Ishikawa (cell line): ENCODE data around the gene CTTN.

ENCODE experiments used
- CEBPB ChIP-seq: IDR thresholded peaks from 2 replicates; pipeline ENCODE4 v1.6.1; 2012
- CREB1 ChIP-seq: IDR thresholded peaks from 2 replicates; pipeline ENCODE4 v1.6.1; 2012; ENCODE audit warnings: low read depth
- EGR1 ChIP-seq: IDR thresholded peaks from 2 replicates; pipeline ENCODE4 v1.6.1; 2012
- EP300 ChIP-seq: IDR thresholded peaks from 2 replicates; pipeline ENCODE4 v1.6.1; 2012; ENCODE audit warnings: borderline replicate concordance
- FOXM1 ChIP-seq: IDR thresholded peaks from 2 replicates; pipeline ENCODE4 v1.6.1; 2012; ENCODE audit warnings: low read depth, borderline replicate concordance
- NFIC ChIP-seq: IDR thresholded peaks from 2 replicates; pipeline ENCODE4 v1.6.1; 2012
- RAD21 ChIP-seq: IDR thresholded peaks from 2 replicates; pipeline ENCODE4 v1.6.1; 2012; ENCODE audit warnings: low read depth
- TAF1 ChIP-seq: IDR thresholded peaks from 2 replicates; pipeline ENCODE4 v1.6.1; 2012; ENCODE audit warnings: low read depth, mild to moderate bottlenecking
- TCF12 ChIP-seq: IDR thresholded peaks from 2 replicates; pipeline ENCODE4 v1.6.1; 2012; ENCODE audit warnings: low read depth
- TEAD4 ChIP-seq: IDR thresholded peaks from 2 replicates; pipeline ENCODE4 v1.6.1; 2012
- USF1 ChIP-seq: IDR thresholded peaks from 2 replicates; pipeline ENCODE4 v1.6.1; 2012
- YY1 ChIP-seq: IDR thresholded peaks from 2 replicates; pipeline ENCODE4 v1.6.1; 2012; ENCODE audit warnings: low read depth
- ZBTB7A ChIP-seq: IDR thresholded peaks from 2 replicates; pipeline ENCODE4 v1.6.1; 2012; ENCODE audit warnings: low read depth
- TF ChIP-seq, protein P1 (sequence below): IDR thresholded peaks from 2 replicates; pipeline ENCODE4 v1.6.1; 2012; ENCODE audit warnings: low read depth, mild to moderate bottlenecking
- TF ChIP-seq, protein P2 (sequence below): IDR thresholded peaks from 2 replicates; pipeline ENCODE4 v1.6.1; 2012

The CTTN gene

DNA sequence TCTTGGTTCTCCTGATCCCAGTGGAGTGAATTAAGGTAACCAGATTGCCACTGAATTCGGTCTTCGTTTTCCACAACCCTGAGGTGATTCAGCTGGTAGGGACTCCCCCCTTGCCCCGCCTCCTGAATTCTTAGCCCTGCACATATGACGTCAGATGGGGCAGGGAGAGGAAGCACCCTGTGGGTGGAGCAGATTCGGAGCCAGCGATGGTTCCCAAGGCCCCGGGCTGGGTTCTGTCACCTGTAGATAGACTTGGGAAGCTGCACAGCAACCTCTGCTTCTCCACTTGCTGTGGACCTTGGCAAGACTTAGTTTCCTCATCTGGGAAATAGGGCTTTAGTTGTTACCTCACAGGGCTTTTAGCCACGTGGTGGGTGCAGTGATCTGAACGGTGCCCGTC, 67.8 kb downstream of the CTTN start:
- no peak for TF ChIP-seq EP300
- 0 out of 2 replicates have a peak, but pooled peaks have one; percentile 12 for TF ChIP-seq TEAD4
- TF ChIP-seq CREB1: 0 out of 2 replicates have a peak, but pooled peaks have one; percentile 18
- no peak for TF ChIP-seq TCF12
- TF ChIP-seq YY1: no peak
- TF ChIP-seq TAF1: 0 out of 2 replicates have a peak, but pooled peaks have one; percentile 21

DNA sequence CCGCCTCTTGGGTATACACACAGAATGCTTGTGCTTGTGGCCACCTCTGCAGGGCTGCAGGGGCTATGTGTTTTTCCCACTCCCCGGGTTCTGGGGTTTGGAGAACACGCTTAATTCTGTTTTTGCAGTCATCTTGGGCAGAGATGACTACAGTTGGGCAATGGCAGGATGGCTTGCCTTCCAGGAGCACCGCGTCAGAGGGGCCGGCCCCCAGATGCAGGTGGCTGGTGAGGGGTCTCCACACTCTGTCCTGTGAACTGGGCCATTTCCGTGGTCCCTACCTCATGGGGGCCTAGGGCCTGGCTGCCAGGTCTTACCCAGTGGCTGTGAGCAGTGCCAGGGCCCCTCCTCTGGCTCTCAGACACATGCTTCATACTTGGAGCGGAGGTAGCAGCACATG, 68.3 kb downstream of the CTTN start:
- TF ChIP-seq EP300 (no peak), USF1 (no peak), TEAD4 (no peak), RAD21 (no peak), TCF12 (no peak)

DNA sequence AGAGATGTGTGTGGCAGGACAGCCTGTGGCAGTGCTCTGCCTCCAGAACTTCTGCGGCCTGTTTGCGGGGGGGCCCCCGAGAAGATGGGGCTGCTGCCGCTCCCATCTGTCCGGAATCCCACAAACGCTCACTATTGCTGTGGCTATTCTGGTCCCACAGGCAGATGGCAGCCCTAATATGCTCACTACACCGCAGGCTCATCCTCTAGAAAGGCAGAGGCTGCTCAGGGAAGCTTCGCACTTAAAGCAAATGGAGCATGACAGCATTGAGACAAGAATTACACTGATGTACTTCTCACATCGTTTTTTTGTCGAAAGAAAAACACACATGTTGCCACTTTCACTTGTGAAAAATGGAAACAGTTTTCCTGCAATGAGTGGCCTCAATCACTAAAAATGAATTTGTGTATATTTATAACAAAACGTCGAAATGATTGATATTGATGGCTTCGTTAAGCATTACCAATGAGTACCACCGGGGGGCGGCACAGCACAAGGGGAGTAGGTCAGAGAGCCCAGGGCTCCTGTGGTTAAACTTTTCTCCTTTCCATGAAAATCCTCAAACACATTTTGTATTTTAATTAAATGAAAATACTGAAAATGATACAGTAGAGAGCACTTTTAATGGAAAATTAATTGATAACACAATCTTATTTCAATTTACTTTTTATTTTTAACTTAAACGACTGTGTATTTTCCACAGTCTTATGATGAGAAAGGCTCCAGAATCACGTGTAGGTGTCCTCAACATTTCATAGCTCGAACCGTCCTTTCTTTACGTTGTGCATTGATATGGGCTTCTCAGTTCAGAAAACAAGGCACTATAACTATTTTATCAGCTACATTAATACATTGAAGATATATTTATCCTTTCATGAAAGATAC, 69.1 kb downstream of the CTTN start:
- TF ChIP-seq NFIC (no peak), TAF1 (no peak), RAD21 (peak; percentile 95), FOXM1 (no peak), USF1 (no peak), CREB1 (no peak)
- TF ChIP-seq, protein P1, sequence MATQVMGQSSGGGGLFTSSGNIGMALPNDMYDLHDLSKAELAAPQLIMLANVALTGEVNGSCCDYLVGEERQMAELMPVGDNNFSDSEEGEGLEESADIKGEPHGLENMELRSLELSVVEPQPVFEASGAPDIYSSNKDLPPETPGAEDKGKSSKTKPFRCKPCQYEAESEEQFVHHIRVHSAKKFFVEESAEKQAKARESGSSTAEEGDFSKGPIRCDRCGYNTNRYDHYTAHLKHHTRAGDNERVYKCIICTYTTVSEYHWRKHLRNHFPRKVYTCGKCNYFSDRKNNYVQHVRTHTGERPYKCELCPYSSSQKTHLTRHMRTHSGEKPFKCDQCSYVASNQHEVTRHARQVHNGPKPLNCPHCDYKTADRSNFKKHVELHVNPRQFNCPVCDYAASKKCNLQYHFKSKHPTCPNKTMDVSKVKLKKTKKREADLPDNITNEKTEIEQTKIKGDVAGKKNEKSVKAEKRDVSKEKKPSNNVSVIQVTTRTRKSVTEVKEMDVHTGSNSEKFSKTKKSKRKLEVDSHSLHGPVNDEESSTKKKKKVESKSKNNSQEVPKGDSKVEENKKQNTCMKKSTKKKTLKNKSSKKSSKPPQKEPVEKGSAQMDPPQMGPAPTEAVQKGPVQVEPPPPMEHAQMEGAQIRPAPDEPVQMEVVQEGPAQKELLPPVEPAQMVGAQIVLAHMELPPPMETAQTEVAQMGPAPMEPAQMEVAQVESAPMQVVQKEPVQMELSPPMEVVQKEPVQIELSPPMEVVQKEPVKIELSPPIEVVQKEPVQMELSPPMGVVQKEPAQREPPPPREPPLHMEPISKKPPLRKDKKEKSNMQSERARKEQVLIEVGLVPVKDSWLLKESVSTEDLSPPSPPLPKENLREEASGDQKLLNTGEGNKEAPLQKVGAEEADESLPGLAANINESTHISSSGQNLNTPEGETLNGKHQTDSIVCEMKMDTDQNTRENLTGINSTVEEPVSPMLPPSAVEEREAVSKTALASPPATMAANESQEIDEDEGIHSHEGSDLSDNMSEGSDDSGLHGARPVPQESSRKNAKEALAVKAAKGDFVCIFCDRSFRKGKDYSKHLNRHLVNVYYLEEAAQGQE: no peak
- TF ChIP-seq, protein P2, sequence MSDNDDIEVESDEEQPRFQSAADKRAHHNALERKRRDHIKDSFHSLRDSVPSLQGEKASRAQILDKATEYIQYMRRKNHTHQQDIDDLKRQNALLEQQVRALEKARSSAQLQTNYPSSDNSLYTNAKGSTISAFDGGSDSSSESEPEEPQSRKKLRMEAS: no peak

DNA sequence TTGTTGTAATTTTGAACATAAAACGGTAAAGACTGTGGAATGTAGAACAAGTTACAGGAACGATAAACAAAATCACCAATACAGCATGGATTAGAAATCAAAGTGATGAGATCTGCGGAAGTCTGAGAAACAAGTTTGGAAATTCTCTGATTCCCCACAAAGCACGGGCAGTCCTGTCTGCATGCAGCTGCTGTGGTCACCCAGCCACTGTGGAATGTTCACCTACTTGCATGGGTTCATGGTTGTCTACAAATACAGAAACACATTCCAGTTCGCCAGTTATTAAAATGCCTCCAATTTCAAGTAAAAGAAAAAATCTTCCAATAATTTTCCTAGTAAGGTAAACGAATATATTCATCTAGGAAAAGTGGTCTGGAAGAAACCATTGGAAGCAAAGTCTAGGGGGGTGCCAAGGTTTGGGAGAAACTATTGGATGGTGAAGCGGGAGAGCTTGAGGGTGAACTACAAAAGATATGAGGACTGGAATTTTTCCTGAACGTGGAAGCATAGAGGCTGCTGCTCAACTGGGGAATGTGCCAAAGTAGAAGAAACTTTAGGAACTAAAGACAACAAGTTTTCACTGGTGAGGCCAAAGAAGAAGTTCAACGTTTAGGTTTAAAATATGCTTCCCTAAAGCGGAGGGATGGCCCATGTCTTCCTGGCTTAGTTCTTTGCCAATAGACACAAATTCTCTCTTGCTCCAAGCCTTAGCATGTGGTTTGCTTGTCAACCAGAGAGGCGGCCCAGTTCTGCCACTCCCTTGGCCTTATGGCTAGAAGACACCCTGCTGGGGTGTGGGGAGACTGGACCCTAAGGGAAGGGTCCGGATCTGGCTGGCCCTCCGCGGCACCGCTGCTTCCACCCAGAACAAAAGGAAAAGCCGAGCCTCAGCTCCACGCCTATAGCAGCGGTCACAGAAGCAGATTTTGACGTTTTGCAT, 70.2 kb downstream of the CTTN start:
- TF ChIP-seq TCF12 (no peak), EGR1 (no peak), CEBPB (no peak)
- TF ChIP-seq, protein P2: no peak

- TF ChIP-seq TCF12: no peak
- TF ChIP-seq EGR1: no peak
- no peak for TF ChIP-seq USF1
- no peak for TF ChIP-seq NFIC
- no peak for TF ChIP-seq TAF1
- no peak for TF ChIP-seq TEAD4
- TF ChIP-seq RAD21: no peak
- TF ChIP-seq EP300: no peak
- no peak for TF ChIP-seq ZBTB7A
- no peak for TF ChIP-seq CREB1
- TF ChIP-seq, protein P1: no peak
- no peak for TF ChIP-seq FOXM1
Measured at GRCh38 chr11:70470127-70470526, 71.8 kb downstream of the CTTN start.
